Measurements from ENCODE around the gene DRAXIN. TPM values are rescaled to one million over a fixed set of nuclear protein-coding genes. Genes with fewer than 3 reads are reported as not detected.

DRAXIN gene
- polyA plus RNA-seq, 1 of the 3 experiments (the other 2 are of a cell fraction) = 0.97 TPM

DNA sequence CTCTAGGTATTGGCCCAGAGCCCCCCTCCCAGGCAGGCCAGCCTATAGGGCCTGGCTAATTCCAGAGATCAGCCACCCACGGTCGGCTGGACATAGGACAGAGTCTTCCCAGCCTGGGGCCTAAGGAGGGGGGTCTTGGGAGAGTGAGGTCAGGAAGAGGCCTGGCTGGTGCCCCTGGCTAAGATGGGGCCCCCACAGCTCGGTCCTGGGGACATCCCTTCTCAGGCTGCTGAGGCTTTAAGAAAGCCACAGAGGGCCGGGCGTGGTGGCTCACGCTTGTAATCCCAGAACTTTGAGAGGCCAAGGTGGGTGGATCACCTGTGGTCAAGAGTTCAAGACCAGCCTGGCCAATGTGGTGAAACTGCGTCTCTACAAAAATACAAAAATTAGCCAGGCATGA lies 73.0 kb downstream of the DRAXIN start (continued):
- TF ChIP-seq, protein P1, sequence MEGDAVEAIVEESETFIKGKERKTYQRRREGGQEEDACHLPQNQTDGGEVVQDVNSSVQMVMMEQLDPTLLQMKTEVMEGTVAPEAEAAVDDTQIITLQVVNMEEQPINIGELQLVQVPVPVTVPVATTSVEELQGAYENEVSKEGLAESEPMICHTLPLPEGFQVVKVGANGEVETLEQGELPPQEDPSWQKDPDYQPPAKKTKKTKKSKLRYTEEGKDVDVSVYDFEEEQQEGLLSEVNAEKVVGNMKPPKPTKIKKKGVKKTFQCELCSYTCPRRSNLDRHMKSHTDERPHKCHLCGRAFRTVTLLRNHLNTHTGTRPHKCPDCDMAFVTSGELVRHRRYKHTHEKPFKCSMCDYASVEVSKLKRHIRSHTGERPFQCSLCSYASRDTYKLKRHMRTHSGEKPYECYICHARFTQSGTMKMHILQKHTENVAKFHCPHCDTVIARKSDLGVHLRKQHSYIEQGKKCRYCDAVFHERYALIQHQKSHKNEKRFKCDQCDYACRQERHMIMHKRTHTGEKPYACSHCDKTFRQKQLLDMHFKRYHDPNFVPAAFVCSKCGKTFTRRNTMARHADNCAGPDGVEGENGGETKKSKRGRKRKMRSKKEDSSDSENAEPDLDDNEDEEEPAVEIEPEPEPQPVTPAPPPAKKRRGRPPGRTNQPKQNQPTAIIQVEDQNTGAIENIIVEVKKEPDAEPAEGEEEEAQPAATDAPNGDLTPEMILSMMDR (IDR thresholded peaks at IDR 0.05) = no peak
- TF ChIP-seq FOXJ3 (CRISPR knock-in tag; IDR thresholded peaks at IDR 0.05) = no peak
- no peak for TF ChIP-seq TCF12 (IDR thresholded peaks at IDR 0.05)

DNA sequence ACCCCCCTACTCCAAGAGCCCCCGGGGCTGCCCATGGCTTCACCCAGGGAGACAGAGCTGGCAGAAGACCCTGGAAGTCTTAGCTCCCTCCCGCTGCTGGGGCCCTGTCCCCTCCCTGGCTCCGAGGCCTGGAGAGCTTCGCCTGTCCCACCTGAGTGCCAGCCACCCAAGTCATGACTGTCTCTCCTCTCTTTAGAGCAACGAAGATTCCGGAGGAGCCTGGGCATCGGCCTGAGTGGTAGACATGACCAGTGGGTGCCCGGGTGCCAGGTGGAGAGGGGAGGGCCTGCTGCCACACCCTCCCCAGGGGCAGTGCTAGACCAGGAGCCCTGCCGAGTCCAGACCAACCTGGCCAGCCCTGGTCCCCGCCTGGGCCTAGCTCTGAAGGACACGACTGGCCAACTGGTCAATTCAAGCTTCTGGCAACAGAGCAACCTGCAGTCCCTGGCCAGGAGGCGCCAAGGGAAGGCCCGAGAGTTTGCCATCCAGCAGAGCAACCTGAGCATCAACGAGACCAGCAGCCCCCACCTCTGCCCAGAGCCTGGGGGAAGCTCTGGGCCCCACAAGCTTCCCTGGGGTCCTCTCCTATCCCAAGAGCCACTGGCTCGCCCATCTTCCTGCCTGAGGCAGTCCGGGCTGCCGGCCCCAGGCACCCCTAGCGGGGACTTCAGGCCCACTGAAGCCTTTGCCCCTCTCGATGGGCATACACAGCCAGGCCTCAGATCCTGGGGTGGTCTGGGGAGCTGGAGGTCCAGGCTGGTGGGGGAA lies 74.3 kb downstream of the DRAXIN start:
- H3K27ac ChIP-seq (ENCODE audit: low read depth in 2 of 2, low read length in 1 of 2) = no peak overlapping the region
- H3K4me2 ChIP-seq = no peak overlapping the region
- H3F3A ChIP-seq (replicated peaks; ENCODE audit: insufficient read depth) = no peaks in the 10 kb centered on the region
- no peaks in the 10 kb centered on the region for H3K9me3 ChIP-seq
- 54% methylated on average over 3 of the region's 19 CpGs for WGBS (ENCODE audit: low lambda C conversion rate)
- CTCF ChIA-PET = interaction anchor here (0.9 to 2.7 kb wide), 9 partner anchors 9 to 728 kb away, joined by 3 to 8 read pairs (median 3); partner anchors contain the start of gene FBXO6
- H3K9ac ChIP-seq = no peak overlapping the region
- H3K4me3 ChIP-seq (ENCODE audit: low read depth in 2 of 2, low read length in 1 of 2) = no peak overlapping the region
- no peaks in the 10 kb centered on the region for H3K79me2 ChIP-seq (ENCODE audit: insufficient read depth)
- POLR2A ChIA-PET = no interaction called here
- peaks cover 0 to 15% of the 10 kb centered on the region in 2 experiments; a peak in 1 of 4 replicates for H3K4me1 ChIP-seq (ENCODE audit: control insufficient read depth in 1 of 2, insufficient read depth in 2 of 2, low read depth in 1 of 2, low read length in 1 of 2)
- no peaks in the 10 kb centered on the region for H4K20me1 ChIP-seq (ENCODE audit: insufficient read depth)
- H3K36me3 ChIP-seq (replicated peaks in 1 of 2; ENCODE audit: control insufficient read depth in 1 of 2, insufficient read depth in 2 of 2, low read length in 1 of 2) = no peaks in the 10 kb centered on the region
- H2AFZ ChIP-seq (ENCODE audit: low read depth) = no peak overlapping the region
- DNase-seq = no peak
- H3K27me3 ChIP-seq (ENCODE audit: insufficient read depth) = no peaks in the 10 kb centered on the region
- TF ChIP-seq FOXJ3 (CRISPR knock-in tag; IDR thresholded peaks at IDR 0.05) (no peak), FOSL2 (IDR thresholded peaks at IDR 0.05; ENCODE audit: borderline replicate concordance, low read depth) (no peak), REST (IDR thresholded peaks at IDR 0.05; ENCODE audit: low read depth, low read length) (no peak), MAX (IDR thresholded peaks at IDR 0.05; ENCODE audit: low read depth) (no peak), GATA2 (CRISPR knock-in tag; IDR thresholded peaks at IDR 0.05) (no peak), EP300 (IDR thresholded peaks at IDR 0.05; ENCODE audit: borderline replicate concordance in 1 of 2, low read depth in 1 of 2, low read length in 1 of 2) (no peak), TCF12 (IDR thresholded peaks at IDR 0.05) (no peak), MEF2A (IDR thresholded peaks at IDR 0.05; ENCODE audit: borderline replicate concordance, low read depth) (no peak), POLR2AphosphoS5 (IDR thresholded peaks at IDR 0.05; ENCODE audit: low read depth, low read length) (no peak), TAF1 (IDR thresholded peaks at IDR 0.05; ENCODE audit: borderline replicate concordance, low read depth, low read length) (no peak), NRF1 (IDR thresholded peaks at IDR 0.05; ENCODE audit: low read depth, low read length) (no peak), GABPA (IDR thresholded peaks at IDR 0.05; ENCODE audit: low read depth) (no peak), RXRA (IDR thresholded peaks at IDR 0.05; ENCODE audit: borderline replicate concordance, low read depth) (no peak), ELF1 (IDR thresholded peaks at IDR 0.05) (no peak), FOXM1 (IDR thresholded peaks at IDR 0.05; ENCODE audit: low read depth) (no peak)
- TF ChIP-seq, protein P2, sequence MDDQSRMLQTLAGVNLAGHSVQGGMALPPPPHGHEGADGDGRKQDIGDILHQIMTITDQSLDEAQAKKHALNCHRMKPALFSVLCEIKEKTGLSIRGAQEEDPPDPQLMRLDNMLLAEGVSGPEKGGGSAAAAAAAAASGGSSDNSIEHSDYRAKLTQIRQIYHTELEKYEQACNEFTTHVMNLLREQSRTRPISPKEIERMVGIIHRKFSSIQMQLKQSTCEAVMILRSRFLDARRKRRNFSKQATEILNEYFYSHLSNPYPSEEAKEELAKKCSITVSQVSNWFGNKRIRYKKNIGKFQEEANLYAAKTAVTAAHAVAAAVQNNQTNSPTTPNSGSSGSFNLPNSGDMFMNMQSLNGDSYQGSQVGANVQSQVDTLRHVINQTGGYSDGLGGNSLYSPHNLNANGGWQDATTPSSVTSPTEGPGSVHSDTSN (IDR thresholded peaks at IDR 0.05) = no peak
- TF ChIP-seq, protein P1 (IDR thresholded peaks at IDR 0.05) = no peak
- TF ChIP-seq, protein P3, sequence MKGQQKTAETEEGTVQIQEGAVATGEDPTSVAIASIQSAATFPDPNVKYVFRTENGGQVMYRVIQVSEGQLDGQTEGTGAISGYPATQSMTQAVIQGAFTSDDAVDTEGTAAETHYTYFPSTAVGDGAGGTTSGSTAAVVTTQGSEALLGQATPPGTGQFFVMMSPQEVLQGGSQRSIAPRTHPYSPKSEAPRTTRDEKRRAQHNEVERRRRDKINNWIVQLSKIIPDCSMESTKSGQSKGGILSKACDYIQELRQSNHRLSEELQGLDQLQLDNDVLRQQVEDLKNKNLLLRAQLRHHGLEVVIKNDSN (IDR thresholded peaks at IDR 0.05; ENCODE audit: borderline replicate concordance, low read depth) = no peak
- H3K9me2 ChIP-seq = no peaks in the 10 kb centered on the region

All from SK-N-SH (cell line).